K562 treated with DMSO at 1 percent for 12 hours (cell line): ENCODE results near the gene SURF6. TPM values are rescaled to one million over a fixed set of nuclear protein-coding genes. Genes with fewer than 3 reads are reported as not detected.

Experiments
- total RNA-seq: library from RNA; unstranded; fragments of 300-600 nt; gene quantifications from 2 replicates; pipeline ENCODE4 v1.2.3, GENCODE V29; 2022; ENCODE audit not compliant: insufficient read depth

The SURF6 gene
- total RNA-seq, result 13.2 and 16.9 TPM in 2 replicates

DNA sequence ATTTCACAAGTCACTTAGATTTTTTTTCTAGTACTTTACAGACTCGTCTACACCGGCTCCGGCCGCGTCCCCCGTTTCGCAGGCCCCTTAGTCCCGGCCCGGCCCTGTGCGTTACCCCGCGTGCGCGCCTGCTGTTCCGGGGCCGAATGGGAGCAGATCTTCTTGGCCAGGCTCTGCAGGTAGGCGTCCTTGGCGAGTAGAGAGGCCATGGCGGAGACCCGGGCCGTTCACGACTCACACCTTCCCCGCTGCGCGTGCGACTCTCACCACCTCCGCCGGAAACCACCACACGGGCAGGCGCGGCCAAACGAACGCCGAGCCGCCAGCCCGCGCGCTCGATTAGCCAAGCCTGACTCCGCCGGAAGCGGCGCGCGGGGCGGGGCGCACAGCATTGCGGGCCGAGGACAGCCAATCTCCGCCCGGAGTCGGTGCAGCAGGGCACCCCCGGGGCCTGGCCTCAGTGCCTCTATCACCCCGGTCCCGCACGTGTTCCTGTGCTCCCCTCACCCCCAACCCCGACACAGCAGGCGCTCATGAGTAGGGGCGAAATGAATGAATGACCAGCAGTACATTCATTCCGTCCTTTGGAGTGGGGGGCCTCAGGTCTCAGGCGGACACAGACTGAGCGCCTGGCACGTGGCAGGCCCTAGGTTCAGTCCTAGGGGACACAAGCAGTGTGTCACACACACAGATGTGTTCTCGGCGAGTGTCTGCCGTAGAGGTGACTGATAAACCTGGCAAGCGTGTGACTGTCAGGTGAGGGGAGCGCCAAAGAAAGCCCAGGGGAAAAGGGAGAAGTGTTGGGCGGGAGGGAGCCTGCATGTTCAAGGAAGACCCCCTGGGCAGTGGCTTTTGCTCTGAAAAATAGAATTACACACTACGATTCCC is at the start of gene SURF6:
Gene SURF6 (minus strand): TSS at position 265 of the 888 bp plus-strand sequence. CDS start 56 bp downstream, at position 209.

DNA sequence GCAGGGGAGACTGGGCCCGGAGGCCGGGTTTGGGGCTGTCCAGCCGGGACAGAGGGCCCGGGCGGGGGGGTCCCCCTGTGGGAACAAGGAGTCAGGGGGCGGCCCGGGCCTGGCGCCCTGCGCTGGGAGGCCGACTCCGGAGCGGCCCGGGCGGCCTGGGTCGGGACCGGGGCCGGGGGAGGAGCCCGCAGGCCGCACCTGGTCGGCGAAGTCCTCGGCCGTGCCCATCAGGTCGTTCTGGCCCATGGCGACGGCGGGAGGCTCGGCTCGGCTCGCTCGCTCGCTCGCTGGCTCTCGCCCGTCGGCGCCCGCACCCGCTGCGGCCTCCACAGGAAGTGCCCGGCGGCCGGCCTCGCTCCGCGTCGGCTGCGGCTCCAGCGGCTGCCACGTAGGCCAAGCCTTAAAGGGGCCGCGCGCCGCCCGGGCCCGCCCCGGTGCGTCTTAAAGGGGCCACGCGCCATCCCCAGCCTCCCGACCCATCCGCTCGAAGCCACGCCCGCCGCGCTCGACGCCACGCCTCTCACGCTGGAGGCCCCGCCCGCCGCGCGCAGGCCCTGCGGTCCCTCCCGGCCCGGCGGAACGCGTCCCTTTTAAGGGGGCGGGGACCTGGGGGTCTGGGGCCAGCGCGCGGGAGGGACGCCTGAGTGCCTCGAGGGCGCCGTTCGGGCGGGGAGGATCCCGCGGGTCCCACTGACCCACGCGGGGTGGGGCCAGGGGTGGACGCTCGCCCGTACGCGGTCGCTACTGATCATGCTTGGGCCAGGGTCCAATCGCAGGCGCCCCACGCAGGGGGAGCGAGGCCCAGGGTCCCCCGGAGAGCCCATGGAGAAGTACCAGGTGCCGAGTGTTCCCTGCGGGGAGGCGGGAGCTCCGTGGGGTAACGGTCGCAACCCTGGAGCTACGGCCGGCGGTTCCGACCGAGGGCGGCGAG is 40.0 kb upstream of the SURF6 start, which contains the start of the genes STKLD1 and SURF4:
Gene STKLD1 (plus strand): TSS at position 643 of the 931 bp plus-strand sequence. CDS start 108 bp downstream, at position 751.
Gene SURF4 (minus strand): TSS at position 337 of the 931 bp plus-strand sequence. CDS start 91 bp downstream, at position 246.

DNA sequence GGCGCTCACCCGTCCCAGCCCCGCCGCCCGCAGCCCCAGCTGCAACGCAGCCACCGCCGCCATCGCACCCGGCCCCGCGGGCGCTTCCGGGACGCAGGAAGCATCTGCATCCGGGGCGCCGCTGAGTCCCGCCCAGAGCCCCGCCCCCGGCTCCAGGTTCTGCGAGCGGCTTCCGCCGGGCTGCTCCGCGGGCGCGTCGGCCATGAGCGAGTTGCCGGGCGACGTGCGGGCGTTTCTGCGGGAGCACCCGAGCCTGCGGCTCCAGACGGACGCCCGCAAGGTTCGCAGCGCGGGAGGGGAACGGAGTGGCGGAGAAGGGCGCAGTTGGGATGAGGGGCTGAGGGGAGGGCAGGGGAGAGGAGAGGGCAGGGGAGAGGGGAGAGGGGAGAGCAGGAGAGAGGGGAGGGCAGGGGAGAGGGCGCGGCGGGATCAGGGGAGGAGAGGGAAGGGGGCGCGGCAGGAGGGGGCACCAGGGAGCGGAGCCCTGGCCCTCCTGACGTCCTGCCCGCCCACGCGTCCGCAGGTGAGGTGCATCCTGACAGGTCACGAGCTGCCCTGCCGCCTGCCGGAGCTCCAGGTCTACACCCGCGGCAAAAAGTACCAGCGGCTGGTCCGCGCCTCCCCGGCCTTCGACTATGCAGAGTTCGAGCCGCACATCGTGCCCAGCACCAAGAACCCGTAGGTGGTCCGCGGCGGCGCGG is 20.6 kb upstream of the SURF6 start, which contains the start of the genes SURF1 and SURF2:
Gene SURF1 (minus strand): TSS at position 97 of the 701 bp plus-strand sequence. CDS start 34 bp downstream, at position 63.
Gene SURF2 (plus strand): TSS at position 160 of the 701 bp plus-strand sequence. CDS start 43 bp downstream, at position 203.

GRCh38 chr9:133347985-133348717 is 12.2 kb upstream of the SURF6 start, which contains the start of the genes MED22 and RPL7A:
MED22 (minus strand) TSS chr9:133348131; CDS start chr9:133346662, 1,469 bp downstream.
RPL7A (plus strand) TSS chr9:133348218; CDS start chr9:133348244, 26 bp downstream.

Other genes with a start within 250 kb of the SURF6 start
- gene RALGDS, start 214.9 kb downstream of the SURF6 start, total RNA-seq, result 30.9 and 43.2 TPM in 2 replicates
- gene GBGT1, start 172.3 kb downstream of the SURF6 start, total RNA-seq, result 11.1 and 16.4 TPM in 2 replicates
- gene OBP2B, start 126.9 kb downstream of the SURF6 start, total RNA-seq, result not detected in 2 replicates
- gene ABO, start 61.0 kb downstream of the SURF6 start, total RNA-seq, result 2.8 and 9.1 TPM in 2 replicates
- 23.0 and 30.7 TPM in 2 replicates for gene MED22, start 11.9 kb upstream of the SURF6 start, total RNA-seq
- gene RPL7A, start 12.0 kb upstream of the SURF6 start, total RNA-seq, result 5,716 and 6,453 TPM in 2 replicates
- gene SURF1, start 20.3 kb upstream of the SURF6 start, total RNA-seq, result 43.4 and 51.5 TPM in 2 replicates
- gene SURF2, start 20.4 kb upstream of the SURF6 start, total RNA-seq, result 43.8 and 66.8 TPM in 2 replicates
- gene SURF4, start 39.9 kb upstream of the SURF6 start, total RNA-seq, result 123 and 195 TPM in 2 replicates
- 1.1 TPM in 1 of 2 replicates, not detected in the other for gene STKLD1, start 40.2 kb upstream of the SURF6 start, total RNA-seq
- 20.1 and 25.7 TPM in 2 replicates for gene REXO4, start 81.8 kb upstream of the SURF6 start, total RNA-seq
- 0.52 TPM in 1 of 2 replicates, not detected in the other for gene ADAMTS13, start 86.2 kb upstream of the SURF6 start, total RNA-seq
- gene CACFD1, start 123.8 kb upstream of the SURF6 start, total RNA-seq, result 11.0 and 11.3 TPM in 2 replicates
- 0.98 and 2.2 TPM in 2 replicates for gene SLC2A6, start 142.9 kb upstream of the SURF6 start, total RNA-seq
- gene MYMK, start 188.8 kb upstream of the SURF6 start, total RNA-seq, result not detected in 2 replicates
- gene ADAMTSL2, start 198.5 kb upstream of the SURF6 start, total RNA-seq, result not detected in 2 replicates